K562 (cell line): ENCODE results near the gene ACP6. TPM values are rescaled to one million over a fixed set of nuclear protein-coding genes. Genes with fewer than 3 reads are reported as not detected.

Experiments used
- ATAC-seq: fragments of 200-7000 bp; cut with Tn5 transposase; 3 replicates; pipeline ENCODE4 v1.9.1; 2020; ENCODE audit warnings: moderate library complexity
- BruUV-seq: library from RNA; stranded (reverse); fragments of 400-500 nt; replicated peaks from 2 replicates; lab custom pipeline; 2021; lab: Mats Ljungman, UMichigan
- CTCF ChIA-PET: fragments of 300-600 bp; formaldehyde crosslinking; extraction: SDS; loops from one replicate; lab custom pipeline; 2021; ENCODE audit warnings: low intra/inter-chr PET ratio; lab: Yijun Ruan, JAX
- POLR2A ChIA-PET: fragments of 300-600, 350-650 bp; sonication (Branson Sonifier 250); formaldehyde crosslinking; extraction: SDS; loops from one replicate; lab custom pipeline; 2021; ENCODE audit warnings: antibody characterized with exemption, inconsistent platforms; lab: Yijun Ruan, JAX
- DNase-seq, 4 experiments: peaks; one replicate each; pipeline versions ENCODE4 v3.0.0 to v3.0.0-alpha.2; 2011 to 2018; ENCODE audit warnings: low spot score in 3 of 4, mixed read lengths in 3 of 4; ENCODE audit errors: extremely low read depth in 1 of 4
- FAIRE-seq: peaks from 2 replicates; lab custom pipeline; 2011; peaks lifted over from hg19 to GRCh38; lab: Jason Lieb, UNC
- H2AFZ ChIP-seq: 2 replicates; pipeline ENCODE4 v1.6.0; 2011; ENCODE audit warnings: low read depth, low read length, control low read depth, inconsistent platforms
- H3K27ac ChIP-seq: fragments of 200-600 bp; 3 replicates; pipeline ENCODE4 v1.8.0; 2011; ENCODE audit warnings: low read depth, mild to moderate bottlenecking, control low read depth, inconsistent platforms, low read length, moderate library complexity, mixed read lengths; ENCODE audit errors: extremely low read depth
- H3K27me3 ChIP-seq, 2 experiments: fragments of 300-600 bp in 1 of 2; 2 replicates in 1 of 2; 3 replicates in 1 of 2; pipeline versions ENCODE4 v1.6.0 to v1.8.0; 2011; ENCODE audit warnings: inconsistent platforms in 2 of 2, low read length in 2 of 2, mild to moderate bottlenecking in 1 of 2, mixed read lengths in 1 of 2, moderate library complexity in 1 of 2; ENCODE audit not compliant: control insufficient read depth in 2 of 2, insufficient read depth in 2 of 2
- H3K36me3 ChIP-seq: fragments of 300-600 bp; 3 replicates; pipeline ENCODE4 v1.8.0; 2011; ENCODE audit warnings: mild to moderate bottlenecking, low read length, inconsistent platforms; ENCODE audit not compliant: control insufficient read depth, insufficient read depth
- H3K4me1 ChIP-seq, 2 experiments: fragments of 200-600 bp in 1 of 2; replicated peaks in 1 of 2; 2 replicates in 1 of 2; 3 replicates in 1 of 2; pipeline versions ENCODE4 v1.5.1 to v1.8.0; 2011; ENCODE audit warnings: inconsistent platforms in 2 of 2, low read length in 2 of 2, mild to moderate bottlenecking in 1 of 2, mixed read lengths in 1 of 2, moderate library complexity in 1 of 2; ENCODE audit not compliant: control insufficient read depth in 2 of 2, insufficient read depth in 2 of 2
- H3K4me2 ChIP-seq: 2 replicates; pipeline ENCODE4 v1.6.1; 2011; ENCODE audit warnings: low read length, control low read depth, inconsistent platforms, mixed read lengths; ENCODE audit not compliant: insufficient read depth
- H3K4me3 ChIP-seq: fragments of 200-600 bp; sonication (generic), shearing (Covaris generic); 2 replicates; pipeline ENCODE4 v1.5.1; 2016; ENCODE audit warnings: control low read depth, inconsistent platforms
- H3K79me2 ChIP-seq: fragments of 200-600 bp; 3 replicates; pipeline ENCODE4 v1.8.0; 2011; ENCODE audit warnings: low read length, inconsistent platforms; ENCODE audit not compliant: control insufficient read depth, insufficient read depth
- H3K9ac ChIP-seq, 2 experiments: 2 replicates each; pipeline versions ENCODE4 v1.6.0 to v1.6.1; 2011; ENCODE audit warnings: low read depth in 2 of 2, low read length in 2 of 2, control low read depth in 1 of 2, inconsistent platforms in 1 of 2, mild to moderate bottlenecking in 1 of 2, mixed read lengths in 1 of 2; ENCODE audit not compliant: insufficient read depth in 1 of 2
- H3K9me1 ChIP-seq: one replicate; pipeline ENCODE4 v1.6.0; 2011; ENCODE audit warnings: inconsistent platforms, mild to moderate bottlenecking, low read length, moderate library complexity; ENCODE audit not compliant: control insufficient read depth, insufficient read depth
- H3K9me3 ChIP-seq: replicated peaks from 2 replicates; pipeline ENCODE4 v1.5.1; 2011; ENCODE audit warnings: low read depth, low read length, inconsistent platforms; ENCODE audit not compliant: control insufficient read depth, insufficient read depth
- H4K20me1 ChIP-seq: replicated peaks from 2 replicates; pipeline ENCODE4 v1.6.1; 2011; ENCODE audit warnings: low read length, inconsistent platforms, mixed read lengths; ENCODE audit not compliant: control insufficient read depth, insufficient read depth
- EGR1 ChIP-seq: fragments of 450-650 bp; conservative IDR thresholded peaks from 2 replicates; pipeline ENCODE4 v1.6.1; 2017; ENCODE audit warnings: mild to moderate bottlenecking
- JUNB ChIP-seq: fragments of 450-650 bp; formaldehyde crosslinking; conservative IDR thresholded peaks from 2 replicates; pipeline ENCODE4 v1.4.0; 2020; ENCODE audit warnings: mild to moderate bottlenecking
- MAX ChIP-seq: sonication (generic); formaldehyde crosslinking; IDR thresholded peaks from 2 replicates; pipeline ENCODE4 v1.9.0; 2022; ENCODE audit warnings: mild to moderate bottlenecking, missing genetic modification reagents
- MITF ChIP-seq: IDR thresholded peaks from 2 replicates; pipeline ENCODE4 v1.6.1; 2014; ENCODE audit warnings: antibody characterized with exemption
- NBN ChIP-seq: fragments of 450-650 bp; IDR thresholded peaks from 2 replicates; pipeline ENCODE4 v1.6.1; 2016; ENCODE audit warnings: low read depth, mild to moderate bottlenecking
- POLR2A ChIP-seq: fragments of 450-650 bp; conservative IDR thresholded peaks from 2 replicates; pipeline ENCODE4 v1.6.1; 2016
- SRSF7 ChIP-seq: fragments of 200-400 bp; formaldehyde crosslinking; optimal IDR thresholded peaks from 2 replicates; pipeline ENCODE3; 2017; ENCODE audit warnings: mild to moderate bottlenecking, low read depth, low read length
- TFE3 ChIP-seq: fragments of 450-650 bp; formaldehyde crosslinking; IDR thresholded peaks from 2 replicates; pipeline ENCODE4 v1.4.0; 2020; ENCODE audit warnings: mild to moderate bottlenecking, mixed read lengths
- ZNF232 ChIP-seq: sonication (generic); formaldehyde crosslinking; IDR thresholded peaks from 2 replicates; pipeline ENCODE4 v1.8.0; 2022; ENCODE audit warnings: mild to moderate bottlenecking, missing genetic modification reagents
- ZNF507 ChIP-seq: conservative IDR thresholded peaks from 2 replicates; pipeline ENCODE4 v1.6.1; 2017; ENCODE audit warnings: missing genetic modification characterization, missing compliant biosample characterization
- ZNF76 ChIP-seq: fragments of 250-450 bp; sonication (Bioruptor Pico); IDR thresholded peaks from 2 replicates; pipeline ENCODE4 v1.4.0; 2020; ENCODE audit warnings: mild to moderate bottlenecking, moderate library complexity, borderline replicate concordance
- WGBS: fragments of 100-300 bp; shearing (Covaris generic); methylation state at CpG from one replicate; pipeline ENCODE4 v1.1.6; 2016; ENCODE audit warnings: low coverage, mixed read lengths; ENCODE audit not compliant: insufficient coverage; ENCODE audit errors: missing lambda C conversion rate; 5-methylcytosine and 5-hydroxymethylcytosine counted together
- in situ Hi-C: fragments of 300-500 bp; cut with MboI; formaldehyde crosslinking; loops from 4 replicates; pipeline ENCODE4 v1.15.0; 2018; ENCODE audit warnings: inconsistent platforms, mixed read lengths
- intact Hi-C: fragments of 100-400 bp; cut with micrococcal nuclease; formaldehyde crosslinking; loops from 2 replicates; pipeline ENCODE4 v1.14.2; 2022
- polyA plus RNA-seq, 8 experiments: library from polyadenylated mRNA; depleted of rRNA in 4 of 8; stranded (reverse) in 5 of 8; unstranded in 3 of 8; fragments of >200 nt; fragmentation: Nextera tagmentation in 2 of 8; fragmentation: Illumina TruSeq in 1 of 8; extraction: Ambion mirVana in 2 of 8; extraction: Trizol in 1 of 8; gene quantifications; 2 replicates each; pipeline versions ENCODE4 v1.2.1 to v1.2.3, GENCODE V29; 2011 to 2014; ENCODE audit warnings: inconsistent platforms in 1 of 8, missing spikeins in 1 of 8
- small RNA-seq: library from RNA; depleted of rRNA; stranded (forward); fragments of <200 nt; gene quantifications from one replicate; pipeline ENCODE3, GENCODE V24; 2014
- total RNA-seq, 7 experiments: library from RNA; depleted of rRNA in 6 of 7; stranded (reverse); fragments of >200 nt in 6 of 7; fragmentation: Illumina TruSeq in 2 of 7; extraction: Trizol in 2 of 7; gene quantifications; 2 replicates each; pipeline versions ENCODE4 v1.2.1 to v1.2.3, GENCODE V29; 2011 to 2021; ENCODE audit warnings: low replicate concordance in 1 of 7

The ACP6 gene
- total and polyA plus RNA-seq, 9 of the 15 experiments (the other 6 are each of a cell fraction or from before 2014, with no cell fraction given): 0.05 to 1.4 (median 0.49) TPM

GRCh38 chr1:147597010-147597409 is 73.3 kb downstream of the ACP6 start:
- Histone ChIP-seq H3K9me3 (no peaks in the 10 kb centered on the region), H2AFZ (no peak overlapping the region), H3K79me2 (peaks cover 6% of the 10 kb centered on the region; the same call in 1 of the 3 replicates), H3K9me1 (no peaks in the 10 kb centered on the region), H3K4me2 (no peak overlapping the region), H3K36me3 (no peaks in the 10 kb centered on the region), H3K27ac (no peak overlapping the region), H3K4me1 (peaks cover 8 to 9% of the 10 kb centered on the region in 2 experiments), H3K9ac (no peak overlapping the region), H3K4me3 (no peak overlapping the region), H3K27me3 (peaks cover 8 to 16% of the 10 kb centered on the region in 2 experiments; a peak in 3 of 5 replicates), H4K20me1 (no peaks in the 10 kb centered on the region)
- 7% methylated on average over 1 of the region's 1 CpG for WGBS
- intact Hi-C loops: no loop called here
- ATAC-seq (no peak), DNase-seq (no peak), FAIRE-seq (no peak)
- ChIA-PET CTCF (no interaction called here), POLR2A (interaction anchor here (0.9 kb wide), 1 partner anchor 19 kb away, joined by 3 read pairs; no protein-coding TSS in a partner anchor)
- in situ Hi-C loops: no loop called here
- no peak for TF ChIP-seq MITF
- no peak for TF ChIP-seq POLR2A
- TF ChIP-seq TFE3 (CRISPR knock-in tag): no peak
- no peak for TF ChIP-seq ZNF507
- TF ChIP-seq JUNB (CRISPR knock-in tag): no peak
- no peak for TF ChIP-seq NBN
- TF ChIP-seq EGR1: no peak
- TF ChIP-seq MAX: no peak
- no peak for TF ChIP-seq ZNF76
- no peak for TF ChIP-seq SRSF7
- TF ChIP-seq ZNF232: no peak
- BruUV-seq: no TSS peak

Small RNAs within 50 kb of the gene (small RNA-seq; reads per million reads assigned to genes)
- gene RN7SL261P: not detected

Other genes starting within 250 kb of the ACP6 start
- 1.2 and 1.8 TPM in 2 replicates for gene BCL9, start 129.0 kb downstream of the ACP6 start, total RNA-seq (2014; rRNA removed)
- gene BCL9, start 129.0 kb downstream of the ACP6 start, total RNA-seq (2014; rRNA removed; fragmentation: Illumina TruSeq; extraction: Trizol): 1.9 and 2.0 TPM in 2 replicates
- gene BCL9, start 129.0 kb downstream of the ACP6 start, total RNA-seq (2015; rRNA removed; fragmentation: Illumina TruSeq; extraction: Trizol): 1.5 and 1.7 TPM in 2 replicates
- gene BCL9, start 129.0 kb downstream of the ACP6 start, total RNA-seq (2021): 8.4 and 8.9 TPM in 2 replicates
- 1.4 and 2.0 TPM in 2 replicates for gene BCL9, start 129.0 kb downstream of the ACP6 start, polyA plus RNA-seq (2011; rRNA removed)
- 4.6 and 5.4 TPM in 2 replicates for gene BCL9, start 129.0 kb downstream of the ACP6 start, polyA plus RNA-seq (2014; fragmentation: Illumina TruSeq; extraction: Trizol)
- gene BCL9, start 129.0 kb downstream of the ACP6 start, polyA plus RNA-seq (2014; fragmentation: Nextera tagmentation; extraction: Ambion mirVana): under 1 TPM; 0.17 to 0.59 TPM
- gene BCL9, start 129.0 kb downstream of the ACP6 start, polyA plus RNA-seq (2014; rRNA removed): 2.3 and 4.3 TPM in 2 replicates
- gene GJA5, start 90.1 kb upstream of the ACP6 start, total RNA-seq (2014; rRNA removed): not detected in 2 replicates
- not detected in 2 replicates for gene GJA5, start 90.1 kb upstream of the ACP6 start, total RNA-seq (2014; rRNA removed; fragmentation: Illumina TruSeq; extraction: Trizol)
- gene GJA5, start 90.1 kb upstream of the ACP6 start, total RNA-seq (2015; rRNA removed; fragmentation: Illumina TruSeq; extraction: Trizol): not detected in 2 replicates
- 0.07 TPM in 1 of 2 replicates, not detected in the other for gene GJA5, start 90.1 kb upstream of the ACP6 start, total RNA-seq (2021)
- 0.07 TPM in 1 of 2 replicates, not detected in the other for gene GJA5, start 90.1 kb upstream of the ACP6 start, polyA plus RNA-seq (2011; rRNA removed)
- not detected in 2 replicates for gene GJA5, start 90.1 kb upstream of the ACP6 start, polyA plus RNA-seq (2014; fragmentation: Illumina TruSeq; extraction: Trizol)
- not detected for gene GJA5, start 90.1 kb upstream of the ACP6 start, polyA plus RNA-seq (2014; fragmentation: Nextera tagmentation; extraction: Ambion mirVana)
- gene GJA5, start 90.1 kb upstream of the ACP6 start, polyA plus RNA-seq (2014; rRNA removed): not detected in 2 replicates
- not detected in 2 replicates for gene GJA8, start 232.3 kb upstream of the ACP6 start, total RNA-seq (2014; rRNA removed)
- not detected in 2 replicates for gene GJA8, start 232.3 kb upstream of the ACP6 start, total RNA-seq (2014; rRNA removed; fragmentation: Illumina TruSeq; extraction: Trizol)
- gene GJA8, start 232.3 kb upstream of the ACP6 start, total RNA-seq (2015; rRNA removed; fragmentation: Illumina TruSeq; extraction: Trizol): not detected in 2 replicates
- not detected in 2 replicates for gene GJA8, start 232.3 kb upstream of the ACP6 start, total RNA-seq (2021)
- not detected in 2 replicates for gene GJA8, start 232.3 kb upstream of the ACP6 start, polyA plus RNA-seq (2011; rRNA removed)
- gene GJA8, start 232.3 kb upstream of the ACP6 start, polyA plus RNA-seq (2014; fragmentation: Illumina TruSeq; extraction: Trizol): not detected in 2 replicates
- gene GJA8, start 232.3 kb upstream of the ACP6 start, polyA plus RNA-seq (2014; fragmentation: Nextera tagmentation; extraction: Ambion mirVana): not detected
- not detected in 2 replicates for gene GJA8, start 232.3 kb upstream of the ACP6 start, polyA plus RNA-seq (2014; rRNA removed)